Activated naive CD4-positive, alpha-beta T cell treated with anti-CD3 and anti-CD28 coated beads, Interleukin-2, amount 50 U/mL, for 24 hours (primary cell): ENCODE data around the gene ZNF382.
"Not testable (repeated sequence)": the region's sequence is repeated elsewhere in the genome, so short reads cannot be mapped to it uniquely, and the experiment has no call there.

Source experiments
- H3K27ac Mint-ChIP-seq: one replicate; pipeline ENCODE4 v1.8.0; 2021; ENCODE audit warnings: mild to moderate bottlenecking, mixed read lengths
- H3K27me3 Mint-ChIP-seq: one replicate; pipeline ENCODE4 v1.8.0; 2021; ENCODE audit warnings: mixed read lengths
- H3K36me3 Mint-ChIP-seq: one replicate; pipeline ENCODE4 v1.8.0; 2021; ENCODE audit warnings: mixed read lengths
- H3K4me1 Mint-ChIP-seq: one replicate; pipeline ENCODE4 v1.8.0; 2021; ENCODE audit warnings: mixed read lengths
- H3K4me3 Mint-ChIP-seq: one replicate; pipeline ENCODE4 v1.8.0; 2021; ENCODE audit warnings: mild to moderate bottlenecking, mixed read lengths
- H3K9me3 Mint-ChIP-seq: one replicate; pipeline ENCODE4 v1.8.0; 2021; ENCODE audit warnings: mixed read lengths

ZNF382 gene

GRCh38 chr19:36605101-36605876 lies at the start of gene ZNF382:
Gene ZNF382 (plus strand): TSS chr19:36605313. CDS start chr19:36609915, 4,602 bp downstream.
- peak within 1 kb of the TSS; percentile 90 for H3K4me3 Mint-ChIP-seq
- peaks cover 29% of the 10 kb centered on the region for H3K4me1 Mint-ChIP-seq
- H3K27ac Mint-ChIP-seq = peak within 1 kb of the TSS; percentile 93
- H3K9me3 Mint-ChIP-seq = peaks cover 11% of the 10 kb centered on the region
- peaks cover 29% of the 10 kb centered on the region for H3K36me3 Mint-ChIP-seq
- H3K27me3 Mint-ChIP-seq = no peaks in the 10 kb centered on the region

- H3K36me3 Mint-ChIP-seq = peaks cover 76% of the 10 kb centered on the region
- peaks cover 20% of the 10 kb centered on the region for H3K4me1 Mint-ChIP-seq
- no peak overlapping the region for H3K27ac Mint-ChIP-seq
- H3K27me3 Mint-ChIP-seq = no peaks in the 10 kb centered on the region
- H3K9me3 Mint-ChIP-seq = peaks cover 24% of the 10 kb centered on the region
- H3K4me3 Mint-ChIP-seq = no peak overlapping the region
Measured at GRCh38 chr19:36564391-36564790, 40.7 kb upstream of the ZNF382 start.

GRCh38 chr19:36572593-36573019 lies 32.5 kb upstream of the ZNF382 start:
- Mint-ChIP-seq H3K27ac (peak overlapping the region; percentile 99), H3K4me3 (peak overlapping the region; percentile 93), H3K4me1 (peaks cover 49% of the 10 kb centered on the region), H3K9me3 (peaks cover 11% of the 10 kb centered on the region), H3K36me3 (peaks cover 52% of the 10 kb centered on the region), H3K27me3 (no peaks in the 10 kb centered on the region)

GRCh38 chr19:36573020-36573894 lies 31.9 kb upstream of the ZNF382 start, which contains the start of gene ZNF529:
Gene ZNF529 (minus strand): TSS chr19:36573292. CDS start chr19:36572346, 946 bp downstream.
- H3K36me3 Mint-ChIP-seq = peaks cover 48% of the 10 kb centered on the region
- H3K9me3 Mint-ChIP-seq = peaks cover 6% of the 10 kb centered on the region
- peak within 1 kb of the TSS; percentile 99 for H3K27ac Mint-ChIP-seq

GRCh38 chr19:36573895-36574720 lies 31.0 kb upstream of the ZNF382 start:
- Mint-ChIP-seq H3K4me3 (peak overlapping the region; percentile 93), H3K27ac (peak overlapping the region; percentile 99), H3K36me3 (peaks cover 43% of the 10 kb centered on the region), H3K4me1 (peaks cover 39% of the 10 kb centered on the region), H3K9me3 (peaks cover 1% of the 10 kb centered on the region), H3K27me3 (no peaks in the 10 kb centered on the region)

More at GRCh38 chr19:36573020-36573894, 31.9 kb upstream of the ZNF382 start, which contains the start of gene ZNF529:
- Mint-ChIP-seq H3K4me3 (peak within 1 kb of the TSS; percentile 93), H3K27me3 (no peaks in the 10 kb centered on the region), H3K4me1 (peaks cover 45% of the 10 kb centered on the region)

- Mint-ChIP-seq H3K27me3 (no peaks in the 10 kb centered on the region), H3K4me3 (peak overlapping the region; percentile 93), H3K27ac (no peak overlapping the region), H3K36me3 (peaks cover 40% of the 10 kb centered on the region), H3K4me1 (peaks cover 38% of the 10 kb centered on the region), H3K9me3 (no peaks in the 10 kb centered on the region)
Measured at GRCh38 chr19:36574741-36575140, 30.4 kb upstream of the ZNF382 start.

GRCh38 chr19:36577271-36577996 lies 27.7 kb upstream of the ZNF382 start:
- no peak overlapping the region for H3K27ac Mint-ChIP-seq
- H3K4me3 Mint-ChIP-seq = no peak overlapping the region
- peaks cover 47% of the 10 kb centered on the region for H3K36me3 Mint-ChIP-seq
- H3K4me1 Mint-ChIP-seq = peaks cover 25% of the 10 kb centered on the region
- H3K9me3 Mint-ChIP-seq = peaks cover 13% of the 10 kb centered on the region
- H3K27me3 Mint-ChIP-seq = no peaks in the 10 kb centered on the region

DNA sequence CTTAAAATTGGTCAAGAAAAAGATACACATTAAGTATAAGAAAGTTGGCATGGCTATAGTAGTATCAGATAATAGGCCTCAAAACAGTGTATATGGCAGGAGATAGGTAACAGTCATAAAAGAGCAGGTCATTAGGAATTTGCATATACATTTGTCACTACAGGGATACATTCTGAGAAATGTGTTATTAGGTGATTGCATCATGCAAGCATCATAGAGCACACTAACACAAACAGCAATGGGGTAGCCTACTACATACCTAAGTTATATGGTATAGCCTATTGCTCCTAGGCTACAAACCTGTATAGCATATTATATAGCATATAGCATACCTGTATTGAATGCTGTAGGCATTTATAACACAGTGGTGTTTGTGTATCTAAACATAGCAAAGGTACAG lies 25.9 kb upstream of the ZNF382 start:
- Mint-ChIP-seq H3K36me3 (peaks cover 51% of the 10 kb centered on the region), H3K4me1 (peaks cover 9% of the 10 kb centered on the region), H3K9me3 (peaks cover 22% of the 10 kb centered on the region), H3K27me3 (no peaks in the 10 kb centered on the region), H3K4me3 (no peak overlapping the region), H3K27ac (no peak overlapping the region)

GRCh38 chr19:36602681-36603080 lies 2.4 kb upstream of the ZNF382 start:
- not testable (repeated sequence) for H3K4me3 Mint-ChIP-seq, H3K27ac Mint-ChIP-seq
- peaks cover 18% of the 10 kb centered on the region for H3K36me3 Mint-ChIP-seq

GRCh38 chr19:36604656-36605100 lies 435 bp upstream of the ZNF382 start:
- Mint-ChIP-seq H3K9me3 (peaks cover 11% of the 10 kb centered on the region), H3K27ac (peak overlapping the region; percentile 93), H3K4me1 (peaks cover 29% of the 10 kb centered on the region), H3K27me3 (no peaks in the 10 kb centered on the region), H3K4me3 (peak overlapping the region; percentile 90), H3K36me3 (peaks cover 28% of the 10 kb centered on the region)

More at GRCh38 chr19:36602681-36603080, 2.4 kb upstream of the ZNF382 start:
- H3K27me3 Mint-ChIP-seq, H3K9me3 Mint-ChIP-seq: not testable (repeated sequence)
- H3K4me1 Mint-ChIP-seq = peaks cover 29% of the 10 kb centered on the region

- H3K9me3 Mint-ChIP-seq = peaks cover 11% of the 10 kb centered on the region
- peak overlapping the region; percentile 90 for H3K4me3 Mint-ChIP-seq
- peak overlapping the region; percentile 93 for H3K27ac Mint-ChIP-seq
- H3K36me3 Mint-ChIP-seq = peaks cover 33% of the 10 kb centered on the region
- H3K4me1 Mint-ChIP-seq = peaks cover 29% of the 10 kb centered on the region
- no peaks in the 10 kb centered on the region for H3K27me3 Mint-ChIP-seq
Measured at GRCh38 chr19:36605877-36606478, 865 bp downstream of the ZNF382 start.

- peaks cover 15% of the 10 kb centered on the region for H3K9me3 Mint-ChIP-seq
- no peaks in the 10 kb centered on the region for H3K4me1 Mint-ChIP-seq
- H3K27me3 Mint-ChIP-seq = no peaks in the 10 kb centered on the region
- no peak overlapping the region for H3K4me3 Mint-ChIP-seq
- peaks cover 48% of the 10 kb centered on the region for H3K36me3 Mint-ChIP-seq
- H3K27ac Mint-ChIP-seq = no peak overlapping the region
Measured at GRCh38 chr19:36627057-36627456, 21.9 kb downstream of the ZNF382 start.

GRCh38 chr19:36635342-36635741 lies 30.2 kb downstream of the ZNF382 start:
- Mint-ChIP-seq H3K4me1 (no peaks in the 10 kb centered on the region), H3K9me3 (peaks cover 10% of the 10 kb centered on the region), H3K27me3 (no peaks in the 10 kb centered on the region), H3K36me3 (peaks cover 37% of the 10 kb centered on the region), H3K4me3 (no peak overlapping the region), H3K27ac (peak overlapping the region; percentile 32)

DNA sequence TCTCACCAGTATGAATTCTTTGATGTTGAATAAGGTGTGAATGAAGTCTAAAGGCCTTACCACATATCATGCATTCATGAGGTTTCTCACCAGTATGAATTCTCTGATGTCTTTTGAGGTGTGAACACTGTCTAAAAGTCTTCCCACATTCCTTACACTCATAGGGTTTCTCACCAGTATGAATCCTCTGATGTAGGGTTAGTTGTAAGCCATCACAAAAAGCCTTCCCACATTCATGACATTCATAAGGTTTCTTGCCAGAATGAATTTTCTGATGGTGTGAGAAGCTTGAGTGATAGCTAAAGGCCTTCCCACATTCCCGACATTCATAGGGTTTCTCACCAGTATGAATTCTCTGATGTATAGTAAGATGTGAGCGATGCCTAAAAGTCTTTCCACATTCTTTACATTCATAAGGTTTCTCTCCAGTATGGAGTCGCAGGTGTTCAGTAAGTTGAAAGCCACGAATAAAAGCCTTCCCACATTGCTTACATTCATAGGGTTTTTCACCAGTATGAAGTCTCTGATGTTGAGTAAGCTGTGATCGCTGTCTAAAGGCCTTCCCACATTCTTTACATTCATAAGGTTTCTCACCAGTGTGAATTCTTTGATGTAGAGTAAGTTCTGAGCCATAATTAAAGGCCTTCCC lies 33.9 kb downstream of the ZNF382 start:
- Mint-ChIP-seq H3K36me3 (peaks cover 56% of the 10 kb centered on the region), H3K27me3 (no peaks in the 10 kb centered on the region), H3K27ac (no peak overlapping the region), H3K4me1 (no peaks in the 10 kb centered on the region), H3K4me3 (no peak overlapping the region), H3K9me3 (peaks cover 16% of the 10 kb centered on the region)
